ENCODE data around the gene QRICH1.
A peak's percentile ranks its signal among the peaks of the same experiment; 100 is the strongest.

- TF ChIP-seq EZH2 (IDR thresholded peaks at IDR 0.05): no peak
- TF ChIP-seq POLR2AphosphoS5 (IDR thresholded peaks at IDR 0.05; ENCODE audit: borderline replicate concordance, low read depth, low read length): peak; percentile 94
Measured at GRCh38 chr3:49007068-49007770, 86.7 kb downstream of the QRICH1 start, which contains the start of gene WDR6.

Measured in SK-N-MC (cell line).